HepG2 (cell line): ENCODE measurements around the gene SCUBE1. TPM values are rescaled to one million over a fixed set of nuclear protein-coding genes. Genes with fewer than 3 reads are reported as not detected.

Source experiments
- BHLHE40 ChIP-seq: IDR thresholded peaks from 2 replicates; pipeline ENCODE4 v1.6.1; 2011; ENCODE audit warnings: low read length, improper control_type of control experiment
- DR1 ChIP-seq: sonication (generic); formaldehyde crosslinking; IDR thresholded peaks from 2 replicates; pipeline ENCODE4 v1.8.0; 2021; ENCODE audit warnings: mild to moderate bottlenecking, missing genetic modification reagents, inconsistent platforms
- HCFC1 ChIP-seq: fragments of 150-350 bp; IDR thresholded peaks from 2 replicates; pipeline ENCODE4 v1.6.1; 2014; ENCODE audit warnings: low read depth, low read length
- HIVEP1 ChIP-seq: sonication (generic); formaldehyde crosslinking; IDR thresholded peaks from 2 replicates; pipeline ENCODE4 v1.4.0; 2020; ENCODE audit warnings: mild to moderate bottlenecking, missing genetic modification reagents
- HNF1A ChIP-seq, 2 experiments: sonication (generic) in 1 of 2; formaldehyde crosslinking in 1 of 2; IDR thresholded peaks; 2 replicates each; pipeline versions ENCODE4 v1.4.0 to v1.6.1; 2016 to 2020; ENCODE audit warnings: borderline replicate concordance in 1 of 2, low read depth in 1 of 2, mild to moderate bottlenecking in 1 of 2, missing genetic modification reagents in 1 of 2
- HNRNPL ChIP-seq: fragments of 200-400 bp; formaldehyde crosslinking; IDR thresholded peaks from 2 replicates; pipeline ENCODE4 v1.6.1; 2017; ENCODE audit warnings: mild to moderate bottlenecking, low read depth, low read length
- KAT8 ChIP-seq: IDR thresholded peaks from 2 replicates; pipeline ENCODE4 v1.6.1; 2016; ENCODE audit warnings: missing genetic modification reagents, missing compliant biosample characterization
- POGK ChIP-seq: sonication (generic); formaldehyde crosslinking; conservative IDR thresholded peaks from 2 replicates; pipeline ENCODE4 v1.8.0; 2022; ENCODE audit warnings: mild to moderate bottlenecking, moderate library complexity, missing genetic modification reagents
- SMC3 ChIP-seq: IDR thresholded peaks from 2 replicates; pipeline ENCODE4 v1.6.1; 2011; ENCODE audit warnings: low read length, improper control_type of control experiment
- TBL1XR1 ChIP-seq: fragments of 150-350 bp; IDR thresholded peaks from 2 replicates; pipeline ENCODE4 v1.6.1; 2014; ENCODE audit warnings: borderline replicate concordance, low read length; ENCODE audit not compliant: partially characterized antibody
- YY1 ChIP-seq: IDR thresholded peaks from 2 replicates; pipeline ENCODE4 v1.6.1; 2011; ENCODE audit warnings: low read length, low read depth, moderate library complexity, mild to moderate bottlenecking; ENCODE audit not compliant: insufficient read depth, insufficient replicate concordance
- ZHX1 ChIP-seq: sonication (generic); formaldehyde crosslinking; IDR thresholded peaks from 2 replicates; pipeline ENCODE4 v1.8.1; 2022; ENCODE audit warnings: low read depth, mild to moderate bottlenecking, missing genetic modification reagents
- ZNF510 ChIP-seq: sonication (generic); formaldehyde crosslinking; IDR thresholded peaks from 2 replicates; pipeline ENCODE4 v1.4.0; 2020; ENCODE audit warnings: low read depth, mild to moderate bottlenecking, missing genetic modification reagents
- ZNF564 ChIP-seq: sonication (generic); formaldehyde crosslinking; IDR thresholded peaks from 2 replicates; pipeline ENCODE4 v1.8.1; 2023; ENCODE audit warnings: mild to moderate bottlenecking, missing genetic modification reagents
- ZNF572 ChIP-seq: sonication (generic); formaldehyde crosslinking; IDR thresholded peaks from 2 replicates; pipeline ENCODE4 v1.5.1; 2020; ENCODE audit warnings: mild to moderate bottlenecking, missing genetic modification reagents
- ZXDC ChIP-seq: sonication (generic); formaldehyde crosslinking; IDR thresholded peaks from 2 replicates; pipeline ENCODE4 v1.5.0; 2020; ENCODE audit warnings: mild to moderate bottlenecking, missing genetic modification reagents
- polyA plus RNA-seq, 8 experiments: library from polyadenylated mRNA; depleted of rRNA in 3 of 8; stranded (reverse) in 7 of 8; unstranded in 1 of 8; fragments of >200 nt; fragmentation: Illumina TruSeq in 4 of 8; extraction: Trizol in 4 of 8; gene quantifications; 2 replicates each; pipeline versions ENCODE4 v1.2.1 to v1.2.3, GENCODE V29; 2011 to 2016; ENCODE audit warnings: low read depth in 4 of 8, missing spikeins in 1 of 8, mixed read lengths in 1 of 8; ENCODE audit not compliant: insufficient read depth in 1 of 8
- total RNA-seq, 5 experiments: library from RNA; depleted of rRNA; stranded (reverse); fragments of >200 nt; fragmentation: Illumina TruSeq; extraction: Trizol; gene quantifications; 2 replicates each; pipeline ENCODE4 v1.2.3, GENCODE V29; 2016; ENCODE audit warnings: low read depth in 1 of 5

The SCUBE1 gene
- total and polyA plus RNA-seq, 2 of the 13 experiments (the other 11 are each of a cell fraction or from before 2014, with no cell fraction given), result under 0.01 to 0.05 TPM

- TF ChIP-seq ZXDC (no peak), KAT8 (CRISPR knock-in tag) (peak; percentile 50), ZNF564 (CRISPR knock-in tag) (no peak), TBL1XR1 (no peak), SMC3 (no peak), HCFC1 (no peak), HIVEP1 (CRISPR knock-in tag) (no peak), DR1 (CRISPR knock-in tag) (no peak), HNF1A (IDR thresholded peaks at IDR 0.05; ENCODE audit: low read depth) (no peak), HNF1A (CRISPR knock-in tag; IDR thresholded peaks at IDR 0.05; ENCODE audit: borderline replicate concordance) (peak; percentile 40; the same call in 1 of the 2 replicates), HNRNPL (no peak), POGK (CRISPR knock-in tag) (peak; percentile 65; the same call in 1 of the 2 replicates), BHLHE40 (peak; percentile 88), ZHX1 (CRISPR knock-in tag) (no peak), YY1 (no peak), ZNF510 (no peak), ZNF572 (CRISPR knock-in tag) (no peak)
Measured at GRCh38 chr22:43377896-43378704, 34.9 kb upstream of the SCUBE1 start (continued).
